ENCODE results near the gene SAG.
"Not testable (repeated sequence)": the region's sequence is repeated elsewhere in the genome, so short reads cannot be mapped to it uniquely, and the experiment has no call there.

The SAG gene

DNA sequence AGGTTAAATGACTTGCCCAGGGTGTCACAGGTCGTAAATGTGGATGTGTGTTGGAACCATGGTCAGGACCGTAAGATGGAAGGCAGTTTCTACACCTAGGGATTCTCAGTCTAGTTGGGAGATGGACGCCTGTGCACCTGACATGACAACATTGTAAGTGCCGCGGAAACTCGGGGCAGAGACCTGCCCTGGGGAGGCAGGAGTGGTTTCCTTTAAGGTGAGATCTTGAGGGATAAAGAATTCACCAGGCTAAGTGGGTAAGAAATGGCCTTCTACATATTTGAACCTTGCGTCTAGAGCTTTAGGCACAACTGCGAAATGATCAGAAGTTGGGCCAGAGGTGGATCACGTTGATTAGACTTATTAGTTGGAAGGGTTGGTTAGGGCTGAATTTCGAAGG lies 48.3 kb downstream of the SAG start:
- DNase-seq (ENCODE audit: low spot score) = no peak

DNA sequence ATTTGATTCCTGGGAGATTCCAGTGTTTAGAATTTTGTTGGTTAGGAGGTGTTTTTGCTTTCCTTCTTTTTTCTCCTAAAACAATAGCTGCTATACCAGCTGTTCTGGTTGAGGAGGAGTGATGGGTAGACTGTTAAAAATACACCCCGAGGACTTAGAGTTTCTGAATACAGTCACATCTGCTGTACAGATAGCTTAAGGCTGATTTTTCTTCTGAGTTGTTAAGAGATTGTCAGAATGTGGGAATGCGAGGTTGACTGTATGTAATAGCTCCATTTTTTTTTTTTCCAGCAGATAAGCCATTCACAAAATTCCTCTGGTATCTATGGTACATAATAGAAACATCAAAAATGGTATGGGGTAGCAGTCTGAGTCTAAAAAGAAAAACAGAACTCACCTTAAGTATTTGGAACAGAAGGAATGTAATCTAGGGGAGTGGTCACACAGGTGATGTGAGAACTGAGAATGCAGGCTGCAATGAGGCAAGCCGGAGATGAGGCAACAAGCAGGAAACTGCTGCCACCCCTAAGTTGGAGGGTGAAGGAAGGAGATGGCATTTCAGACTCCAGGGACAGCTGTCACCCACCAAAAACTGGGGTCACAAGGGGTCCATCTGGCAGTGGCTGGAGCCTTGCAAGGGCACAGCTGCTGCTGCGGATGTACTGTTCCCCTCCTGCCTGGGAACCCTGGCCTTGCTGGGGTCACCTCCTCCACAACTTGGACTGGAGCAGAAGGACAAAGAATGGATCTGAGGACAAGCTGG lies 49.1 kb downstream of the SAG start:
- no peak for DNase-seq (ENCODE audit: low spot score)

DNA sequence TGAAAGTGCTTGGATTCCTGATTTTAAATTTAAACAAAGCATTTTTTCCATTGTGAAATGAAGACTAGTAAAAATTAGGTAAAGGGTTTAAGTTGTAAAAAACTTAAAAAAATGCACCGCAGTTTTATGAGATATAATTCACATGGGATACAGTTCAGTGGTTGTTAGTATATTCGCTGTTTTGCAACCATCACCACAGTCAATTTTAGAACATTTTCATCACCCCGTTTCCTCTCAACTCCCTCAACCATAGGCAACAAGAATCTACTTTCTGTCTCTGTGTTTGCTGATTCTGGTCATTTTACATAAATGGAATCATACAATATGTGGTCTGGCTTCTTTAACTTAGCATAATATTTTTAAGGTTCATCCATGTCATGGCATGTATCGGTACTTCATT lies 50.7 kb downstream of the SAG start:
- DNase-seq (ENCODE audit: low spot score) = no peak

DNA sequence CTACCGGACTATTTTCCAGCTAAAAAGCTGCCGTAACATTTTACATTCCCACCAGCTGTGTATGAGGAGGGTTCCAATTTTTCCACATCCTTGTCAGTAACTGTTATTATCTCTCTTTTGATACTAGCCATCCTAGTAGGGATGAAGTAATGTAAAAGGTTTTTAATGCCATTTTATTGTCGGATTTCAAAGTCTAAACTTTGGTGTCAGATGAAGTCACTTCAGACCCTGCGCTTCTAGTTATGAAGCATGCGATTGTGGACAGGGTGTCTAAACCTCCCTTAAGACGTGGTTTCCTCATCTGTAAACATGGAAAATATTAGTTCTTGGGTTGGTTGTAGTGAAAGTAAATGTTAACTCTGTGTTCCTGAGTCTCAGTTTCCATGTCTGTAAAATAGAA lies 51.3 kb downstream of the SAG start:
- DNase-seq (ENCODE audit: low spot score) = no peak

DNA sequence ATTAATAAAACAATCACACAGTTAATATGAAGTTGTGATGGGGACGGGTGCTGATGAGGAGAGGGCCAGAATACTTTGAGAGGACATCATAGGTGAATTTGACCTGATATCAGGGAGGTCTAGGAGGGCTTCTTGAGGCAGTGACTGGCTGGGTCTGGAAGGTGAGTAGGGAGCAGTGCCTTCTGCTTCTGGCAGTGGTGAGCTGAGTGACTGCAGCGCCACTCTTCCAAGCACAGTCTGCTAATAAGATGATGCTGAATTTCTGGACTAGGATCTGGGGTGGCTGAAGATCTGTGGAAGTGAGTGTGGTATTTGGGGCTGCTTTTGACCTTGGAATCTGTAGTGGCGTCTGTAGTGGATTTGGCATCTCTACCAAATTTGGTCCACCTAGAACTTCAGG lies 52.2 kb downstream of the SAG start:
- no peak for DNase-seq (ENCODE audit: low spot score)

DNA sequence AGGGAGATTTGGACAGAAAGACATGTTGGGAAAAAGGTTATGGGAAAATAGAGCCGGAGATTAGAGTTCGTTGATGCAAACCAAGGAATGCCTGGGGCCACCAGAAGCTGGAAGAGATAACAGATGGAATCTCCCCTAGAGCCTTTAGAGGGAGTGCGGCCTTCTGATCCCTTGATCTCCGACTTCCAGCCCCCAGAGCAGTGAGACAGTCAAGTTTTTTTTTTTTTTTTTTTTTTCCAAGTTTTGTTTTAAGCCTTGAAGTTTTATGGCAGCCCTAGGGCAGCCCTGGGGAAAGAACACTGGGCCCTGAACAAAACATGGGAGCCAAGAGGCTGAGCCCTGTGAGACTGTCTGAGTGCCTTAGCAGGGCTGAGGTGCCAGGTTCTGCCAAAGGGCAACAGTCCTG lies 53.2 kb downstream of the SAG start:
- DNase-seq (ENCODE audit: low spot score) = no peak

DNA sequence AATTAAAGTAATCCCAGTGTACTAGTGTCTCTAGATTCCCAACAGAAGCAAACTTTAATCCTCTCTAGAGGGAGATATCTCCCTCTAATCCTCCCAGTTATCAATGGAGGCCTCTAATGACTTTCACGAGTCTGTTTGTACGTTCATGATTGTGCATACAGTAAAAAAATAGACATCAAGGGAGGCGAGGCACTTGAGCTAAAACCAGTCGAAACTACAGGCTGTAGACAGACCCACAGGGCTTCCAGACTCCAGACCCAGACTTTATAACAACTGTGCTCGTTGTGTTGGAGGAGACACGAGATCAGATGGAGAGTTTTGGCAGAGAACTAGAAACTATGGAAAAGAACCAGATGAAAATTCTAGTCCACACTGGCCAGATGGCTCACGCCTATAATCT lies 53.7 kb downstream of the SAG start:
- no peak for DNase-seq (ENCODE audit: low spot score)

DNA sequence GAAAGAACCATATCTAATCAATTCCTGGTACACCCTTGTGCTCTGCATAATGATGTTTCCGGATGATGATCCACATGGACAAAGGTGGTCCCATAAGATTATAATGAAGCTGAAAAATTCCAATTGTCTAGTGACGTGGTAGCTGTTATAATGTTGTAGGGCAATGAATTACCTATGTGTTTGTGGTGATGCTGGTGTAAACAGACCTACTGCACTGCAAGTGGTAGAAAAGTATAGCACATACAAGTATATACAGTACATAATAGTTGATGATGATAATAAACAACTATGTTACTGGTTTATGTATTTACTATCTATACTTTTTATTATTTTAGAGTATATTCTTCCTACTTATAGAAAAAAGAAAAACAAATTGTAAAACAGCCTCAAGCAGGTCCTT lies 55.1 kb downstream of the SAG start:
- no peak for DNase-seq (ENCODE audit: low spot score)

DNA sequence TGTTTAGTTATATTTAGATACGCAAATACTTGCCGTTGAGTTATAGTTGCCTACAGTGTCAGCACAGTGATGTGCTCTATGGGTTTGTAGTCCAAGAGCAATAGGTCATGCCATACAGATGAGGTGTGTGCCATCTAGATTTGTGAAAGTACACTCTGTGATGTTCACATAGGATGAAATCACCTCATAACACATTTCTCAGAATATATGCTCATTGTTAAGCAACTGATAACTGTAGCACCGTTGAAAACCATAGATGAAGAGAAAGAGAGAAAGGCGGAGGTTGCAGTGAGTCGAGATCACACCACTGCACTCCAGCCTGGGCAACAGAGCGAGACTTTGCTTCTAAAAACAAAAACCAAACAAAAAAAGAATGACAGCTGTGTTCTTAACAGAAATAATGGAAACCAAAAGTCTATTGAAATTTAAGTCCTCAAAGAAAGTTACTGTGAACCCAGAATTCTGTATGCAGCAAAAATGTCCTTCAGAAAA lies 56.2 kb downstream of the SAG start:
- no peak for DNase-seq (ENCODE audit: low spot score)

DNA sequence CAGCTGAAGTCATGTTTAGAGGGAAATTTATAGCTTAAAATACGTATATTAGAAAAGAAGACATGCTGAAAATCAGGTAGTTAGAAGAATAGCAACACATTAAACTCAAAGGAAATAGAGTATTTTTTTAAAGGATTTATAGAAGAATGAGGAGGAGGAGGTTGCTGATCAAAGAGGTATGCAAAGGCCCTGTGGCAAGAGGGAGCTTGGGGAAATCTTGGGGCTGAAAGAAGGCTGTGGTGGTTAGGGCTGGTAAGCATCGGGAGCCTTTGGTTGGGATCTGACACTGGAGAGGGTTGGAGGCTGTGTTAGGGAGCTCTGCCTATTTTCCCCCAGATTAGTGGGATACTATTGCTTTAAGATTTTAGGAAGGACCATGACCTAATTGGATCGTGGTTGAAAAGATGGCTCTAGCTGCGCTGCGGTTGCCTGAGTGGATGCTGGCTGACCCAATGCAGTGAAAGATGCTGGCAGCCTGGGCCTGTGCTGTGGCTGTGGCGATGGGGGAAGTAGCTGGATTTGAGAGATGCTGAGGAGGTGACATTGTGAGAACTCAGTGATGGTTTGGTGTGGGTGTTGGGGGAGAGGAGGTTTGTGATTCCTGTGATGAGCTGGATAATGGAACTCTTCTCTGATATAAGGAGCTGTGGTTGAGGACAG lies 58.4 kb downstream of the SAG start:
- DNase-seq (ENCODE audit: low spot score) = no peak

DNA sequence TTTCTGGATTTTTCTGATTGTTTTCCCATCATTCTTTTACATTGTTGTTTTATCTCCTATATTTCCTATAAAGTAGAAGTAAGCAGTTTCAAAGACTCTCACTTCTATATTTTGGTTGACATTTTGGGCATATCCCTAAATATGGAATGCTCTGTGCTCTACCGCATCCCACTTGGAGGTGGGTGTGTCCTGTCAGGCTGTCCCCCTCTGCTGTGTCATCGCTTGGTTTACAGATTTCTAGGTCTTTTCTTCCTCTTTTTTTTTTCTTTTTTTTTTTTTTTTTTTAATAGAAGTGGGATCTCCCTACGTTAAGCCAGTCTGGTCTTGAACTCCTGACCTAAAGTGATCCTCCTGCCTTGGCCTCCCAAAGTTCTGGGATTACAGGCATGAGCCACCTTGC lies 60.0 kb downstream of the SAG start:
- DNase-seq (ENCODE audit: low spot score) = no peak

DNA sequence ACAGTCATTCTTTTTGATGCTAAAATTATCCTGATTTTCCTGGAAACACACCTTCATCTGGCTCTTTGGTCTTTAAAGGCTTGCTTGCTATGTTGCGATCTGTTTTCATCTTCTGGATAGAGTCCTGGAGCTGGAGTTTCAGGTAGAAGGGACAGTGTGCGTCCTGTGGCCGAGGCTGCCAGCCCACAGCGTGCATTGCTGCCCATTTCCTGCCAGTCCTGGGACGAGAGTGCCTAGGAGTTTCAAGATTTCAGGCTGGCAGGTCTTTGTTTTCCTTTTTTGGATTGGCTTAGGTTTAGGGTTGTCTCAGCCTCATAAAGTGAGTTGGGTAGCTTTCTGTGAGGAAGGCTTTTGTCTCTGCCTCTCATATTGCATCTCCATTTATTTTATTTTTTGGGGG lies 61.1 kb downstream of the SAG start:
- DNase-seq (ENCODE audit: low spot score) = no peak

DNA sequence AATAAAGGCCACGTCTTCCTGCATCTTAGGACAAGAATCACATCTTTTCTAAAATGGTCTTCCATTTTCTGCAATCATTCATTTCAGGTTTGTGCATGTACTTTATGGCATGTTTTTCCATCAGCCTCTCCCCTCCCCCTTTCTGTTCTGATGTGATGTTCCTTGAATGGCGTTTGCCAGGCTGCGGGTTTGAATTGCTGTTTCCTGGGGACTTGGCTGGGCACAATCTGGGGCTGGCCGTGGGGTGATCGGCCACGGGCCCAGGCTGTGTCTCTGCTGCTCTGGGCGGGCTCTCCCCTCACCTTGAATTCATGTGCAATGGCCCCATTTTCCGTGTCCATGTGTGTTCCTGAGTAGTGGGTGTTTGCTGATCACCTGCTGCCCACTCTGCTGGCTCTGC lies 61.8 kb downstream of the SAG start:
- no peak for DNase-seq (ENCODE audit: low spot score)

DNA sequence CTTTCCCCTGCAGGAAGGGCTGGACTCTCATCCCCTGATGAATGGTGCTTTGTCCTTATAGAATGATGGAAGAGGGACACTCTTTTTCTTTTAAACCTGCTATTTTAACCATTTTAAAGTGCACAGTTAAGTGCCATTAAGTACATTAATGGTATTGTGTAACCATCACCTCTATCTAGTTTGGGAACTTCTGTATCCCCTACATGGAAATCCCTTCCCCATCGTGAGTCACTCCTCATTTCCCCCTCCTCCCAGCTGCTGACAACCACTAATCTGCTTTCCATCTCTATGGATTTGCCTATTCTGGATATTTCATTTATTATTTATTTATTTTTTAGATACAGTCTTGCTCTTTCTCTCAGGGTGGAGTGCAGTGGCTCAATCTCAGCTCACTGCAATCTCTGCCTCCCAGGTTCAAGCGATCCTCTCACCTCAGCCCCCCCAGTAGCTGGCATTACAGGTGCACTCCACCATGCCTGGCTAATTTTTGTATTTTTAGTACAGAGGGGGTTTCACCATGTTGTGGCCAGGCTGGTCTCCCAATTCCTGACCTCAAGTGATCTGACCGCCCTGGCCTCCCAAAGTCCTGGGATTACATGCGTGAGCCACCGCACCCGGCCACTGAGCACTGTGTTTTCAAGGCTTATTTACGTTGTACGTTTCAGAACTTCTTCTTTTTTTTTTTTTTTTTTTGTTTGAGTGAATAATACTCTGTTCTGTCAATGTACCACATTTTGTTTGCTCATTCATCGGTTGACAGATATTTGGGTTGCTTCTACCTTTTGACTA lies 62.5 kb downstream of the SAG start:
- DNase-seq (ENCODE audit: low spot score) = no peak

DNA sequence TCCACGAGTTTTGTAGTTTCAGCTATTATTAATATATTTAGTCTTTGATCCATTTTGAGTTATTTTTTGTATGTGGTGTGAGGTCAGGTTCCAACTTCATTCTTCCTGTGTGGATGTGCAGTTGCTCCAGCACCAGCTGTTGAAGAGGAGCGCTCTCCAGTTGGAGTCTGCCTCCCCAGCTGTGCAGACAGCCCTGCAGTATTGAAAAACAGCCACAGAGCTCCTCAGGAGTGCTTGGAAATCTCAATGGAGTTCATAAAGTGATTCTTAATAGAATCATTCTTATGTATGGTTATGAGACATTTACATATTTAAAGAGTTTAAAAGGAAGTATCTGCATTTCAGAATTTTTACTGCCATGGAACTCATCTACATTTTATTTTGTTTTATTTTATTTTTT lies 64.0 kb downstream of the SAG start:
- no peak for DNase-seq (ENCODE audit: low spot score)

DNA sequence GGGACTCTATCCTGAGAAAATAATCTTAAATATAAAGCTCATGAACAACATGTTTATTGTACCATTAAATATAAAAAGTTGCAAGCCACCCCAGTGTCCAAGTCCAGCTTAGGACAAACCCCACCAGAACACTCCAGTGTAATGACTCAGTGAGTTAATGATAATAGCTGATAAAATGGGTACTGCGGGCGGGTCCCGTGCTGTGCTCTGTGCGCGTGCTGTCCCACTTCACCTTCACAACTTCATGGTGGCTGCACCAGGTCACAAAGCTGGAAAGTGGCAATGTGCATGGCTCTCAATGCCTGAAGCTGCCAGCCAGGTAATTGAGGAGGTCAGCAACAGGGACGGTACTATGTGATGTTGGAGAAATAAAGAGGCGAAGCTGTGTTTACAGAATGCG lies 65.2 kb downstream of the SAG start:
- no peak for DNase-seq (ENCODE audit: low spot score)

DNA sequence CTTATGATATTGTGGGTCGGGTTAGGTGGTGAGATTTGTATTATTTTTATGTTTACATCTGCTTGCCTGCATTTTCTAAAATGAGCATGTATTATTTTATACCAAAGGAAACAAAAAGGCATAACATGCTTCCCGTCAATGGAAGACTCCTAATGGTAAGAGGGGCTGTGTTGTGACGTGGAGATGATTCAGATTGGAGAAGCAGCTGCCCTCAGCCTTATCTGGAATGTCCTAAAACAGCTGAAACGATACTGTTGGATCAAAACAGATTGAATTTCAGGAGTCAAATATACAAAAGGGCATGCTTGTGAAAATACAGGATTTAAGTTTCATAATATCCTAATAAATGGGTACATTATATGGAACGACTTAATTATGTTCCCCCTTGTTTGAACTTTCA lies 65.7 kb downstream of the SAG start:
- DNase-seq (ENCODE audit: low spot score) = no peak

DNA sequence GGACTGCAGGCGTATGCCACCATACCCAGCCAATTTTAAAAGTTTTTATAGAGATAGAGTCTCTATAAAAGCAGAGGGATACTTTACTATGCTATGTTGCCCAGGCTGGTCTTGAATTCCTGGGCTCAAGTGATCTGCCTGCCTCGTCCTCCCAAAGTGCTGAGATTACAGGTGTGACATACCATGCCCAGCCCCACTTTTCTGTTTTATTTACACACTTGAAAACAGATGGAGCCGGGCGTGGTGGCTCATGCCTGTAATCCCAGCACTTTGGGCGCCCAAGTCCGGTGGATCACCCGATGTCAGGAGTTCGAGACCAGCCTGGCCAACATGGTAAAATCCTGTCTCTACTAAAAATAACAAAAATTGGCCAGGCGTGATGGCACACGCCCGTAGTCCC lies 67.2 kb downstream of the SAG start:
- DNase-seq (ENCODE audit: low spot score) = not testable (repeated sequence)

DNA sequence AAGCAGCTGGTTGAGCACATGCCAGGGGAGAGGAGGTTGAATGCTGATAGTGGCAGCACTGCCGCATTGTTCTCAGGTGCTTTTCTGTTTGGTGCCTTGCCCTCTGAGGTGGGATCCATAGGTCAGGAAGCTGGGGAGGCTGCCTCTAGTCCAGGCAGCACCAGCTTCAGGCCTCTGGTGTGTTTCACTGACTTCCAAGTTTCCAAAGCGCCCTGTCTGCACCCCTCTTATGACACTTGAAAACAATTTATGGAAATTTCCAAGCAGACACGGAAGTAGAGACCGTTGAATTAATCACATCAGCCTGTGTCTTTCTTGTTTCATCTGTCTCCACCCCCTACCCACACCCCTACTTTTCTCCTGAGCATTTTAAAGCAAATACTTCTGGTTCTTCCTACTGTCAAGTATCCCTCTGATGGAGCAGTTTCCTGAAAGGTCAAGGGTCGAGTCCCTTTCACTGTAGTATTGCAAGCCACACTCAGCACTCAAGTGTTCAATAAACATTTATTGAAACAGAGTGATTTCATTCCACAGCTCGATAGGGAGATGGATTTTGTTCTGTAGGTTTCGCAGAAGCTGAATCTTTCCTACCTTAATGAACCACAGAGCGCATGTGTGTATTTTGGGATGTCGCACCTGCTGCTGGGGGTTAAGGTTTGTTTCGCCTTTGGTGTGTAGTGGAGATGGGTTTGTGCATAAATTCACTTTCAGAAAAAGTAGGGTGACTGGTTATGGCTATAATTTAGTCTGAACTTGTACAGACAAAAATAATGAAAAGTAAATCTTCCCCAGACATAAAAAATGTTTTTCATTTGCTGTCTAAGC lies 68.1 kb downstream of the SAG start:
- DNase-seq (ENCODE audit: low spot score) = no peak

DNA sequence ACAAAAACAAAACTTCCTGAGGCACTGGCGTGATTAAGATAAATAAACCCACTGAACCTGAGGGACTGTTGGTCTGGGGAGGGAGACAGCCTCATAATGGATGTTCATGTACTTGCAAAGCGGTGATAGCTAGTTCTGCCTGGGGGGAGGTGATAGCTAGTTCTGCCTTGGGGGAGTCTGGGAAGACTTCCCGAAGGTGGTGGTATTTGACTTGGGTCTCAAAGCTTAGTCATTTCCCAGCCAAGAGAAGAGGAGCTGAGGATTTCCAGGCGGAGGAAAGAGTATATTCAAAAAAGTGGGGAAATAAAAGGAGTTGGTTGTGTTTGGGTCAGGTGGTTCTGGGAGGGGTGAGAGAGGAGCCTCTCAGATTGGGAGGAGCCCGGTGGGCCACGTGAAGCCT lies 71.4 kb downstream of the SAG start:
- no peak for DNase-seq (ENCODE audit: low spot score)

DNA sequence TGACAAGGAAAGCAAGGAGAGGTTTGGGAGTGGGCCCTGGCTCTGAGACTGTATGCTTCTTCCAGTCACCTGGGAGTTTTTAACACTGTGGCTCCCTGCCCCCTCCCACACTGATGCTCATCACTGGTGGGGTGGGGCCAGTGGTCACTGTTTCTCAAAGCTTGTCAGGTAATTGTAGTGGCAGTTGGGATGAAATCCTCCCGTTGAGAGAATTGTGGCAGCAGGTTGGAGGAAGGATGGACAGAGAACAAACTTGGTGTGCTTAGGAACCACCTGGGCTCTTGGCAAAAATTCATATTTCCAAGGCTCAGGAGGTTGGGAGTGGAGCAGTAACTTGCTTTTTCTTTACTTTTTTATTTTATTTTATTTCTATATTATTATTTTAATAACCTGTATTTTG lies 71.8 kb downstream of the SAG start:
- no peak for DNase-seq (ENCODE audit: low spot score)

Measured in AG20443 (cell line).